Duodenal mucosa (tissue), 2 donors: ENCODE data around the gene PPP2R2D.
A peak's percentile ranks its signal among the peaks of the same experiment; 100 is the strongest.

Source experiments
- H3K27ac ChIP-seq: one replicate; pipeline ENCODE4 v1.7.0; 2013; ENCODE audit warnings: low read depth, low read length
- H3K27me3 ChIP-seq, 2 donors: one replicate each; pipeline ENCODE4 v1.7.0; 2013; ENCODE audit warnings: low read length in 2 of 2, control low read depth in 1 of 2; ENCODE audit not compliant: insufficient read depth in 2 of 2, control insufficient read depth in 1 of 2
- H3K36me3 ChIP-seq, 2 donors: one replicate each; pipeline ENCODE4 v1.7.0; 2013; ENCODE audit warnings: low read length in 2 of 2, control low read depth in 1 of 2; ENCODE audit not compliant: insufficient read depth in 2 of 2, control insufficient read depth in 1 of 2
- H3K4me1 ChIP-seq, 2 donors: one replicate each; pipeline ENCODE4 v1.7.0; 2013; ENCODE audit warnings: low read length in 2 of 2, control low read depth in 1 of 2; ENCODE audit not compliant: insufficient read depth in 2 of 2, control insufficient read depth in 1 of 2
- H3K4me3 ChIP-seq, 2 donors: one replicate each; pipeline ENCODE4 v1.7.0; 2013; ENCODE audit warnings: low read length in 2 of 2, low read depth in 1 of 2
- H3K9ac ChIP-seq, 2 donors: one replicate each; pipeline ENCODE4 v1.7.0; 2013; ENCODE audit warnings: low read length in 2 of 2, low read depth in 1 of 2
- H3K9me3 ChIP-seq, 2 donors: one replicate each; pipeline ENCODE4 v1.7.0; 2013; ENCODE audit warnings: low read length in 2 of 2, control low read depth in 1 of 2; ENCODE audit not compliant: control insufficient read depth in 1 of 2

Gene PPP2R2D

DNA sequence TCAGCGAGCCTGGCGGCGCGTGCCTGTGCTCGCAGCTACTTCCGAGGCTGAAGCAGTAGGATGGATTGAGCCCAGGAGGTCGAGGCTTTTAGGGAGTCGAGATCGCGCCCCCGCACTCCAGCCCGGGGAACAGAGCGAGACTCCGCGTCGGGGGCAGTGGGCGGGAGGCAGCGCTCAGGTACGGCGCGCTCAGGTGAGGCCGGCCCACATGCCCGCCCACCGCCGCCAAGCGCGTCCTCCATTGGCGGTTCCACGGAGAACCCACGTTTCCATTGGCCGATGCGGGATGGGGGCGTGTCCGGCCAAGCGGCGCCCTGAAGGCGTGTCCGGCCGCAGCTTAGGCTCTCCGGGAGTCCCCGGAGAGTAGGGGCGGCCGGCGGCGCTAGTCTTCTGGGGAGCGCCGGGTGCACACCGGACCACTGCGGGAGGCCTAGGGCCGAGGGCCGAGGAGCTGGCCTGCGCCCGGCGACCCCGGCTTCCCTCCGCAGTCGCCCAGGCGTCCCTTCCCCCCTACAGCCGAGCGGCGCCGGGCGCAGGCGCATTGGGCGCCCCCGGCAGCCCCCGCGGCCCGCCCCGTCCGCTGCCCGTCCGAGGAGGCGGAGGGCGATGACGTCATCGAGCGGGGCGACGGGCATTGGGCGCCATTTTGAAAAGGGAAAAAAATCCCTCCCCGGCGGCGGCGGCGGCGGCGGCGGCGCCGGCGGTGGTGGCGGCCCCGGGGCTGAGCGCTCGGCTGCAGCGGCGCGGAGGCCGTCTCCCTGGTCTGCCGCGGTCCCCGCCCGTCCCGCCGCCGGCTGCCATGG is at the start of gene PPP2R2D:
TSS of gene PPP2R2D (plus strand) at position 659 of the 803 bp plus-strand sequence. CDS start at position 800, 141 bp downstream.
- Histone ChIP-seq H3K27me3 (peaks cover 10 to 13% of the 10 kb centered on the region in 2 donors), H3K36me3 (peaks cover 0 to 6% of the 10 kb centered on the region in 2 donors), H3K9me3 (no peaks in the 10 kb centered on the region), H3K4me3 (peak within 1 kb of the TSS; percentile 83 to 88), H3K4me1 (peaks cover 39 to 46% of the 10 kb centered on the region in 2 donors), H3K9ac (peak within 1 kb of the TSS; percentile 82 to 87), H3K27ac (peak within 1 kb of the TSS; percentile 91)

DNA sequence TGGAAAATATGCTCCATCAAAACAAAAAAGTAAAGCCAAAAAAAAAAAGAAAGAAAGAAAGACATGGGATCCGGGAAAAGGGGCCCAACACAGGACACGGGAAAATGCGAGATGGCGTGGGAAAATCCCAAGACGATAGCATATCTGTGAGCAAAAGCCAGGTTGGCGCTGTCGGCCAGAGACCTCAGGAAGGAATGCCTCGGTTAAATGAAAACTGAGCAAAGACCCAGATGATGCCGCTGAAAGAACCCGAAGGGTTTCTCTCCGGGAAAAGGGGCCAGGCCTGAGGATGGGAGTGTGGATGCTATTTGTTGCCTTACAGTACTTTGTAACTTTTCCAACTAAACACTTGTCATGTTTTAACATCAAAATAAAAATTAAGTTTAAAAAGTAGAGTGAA is 49.5 kb upstream of the PPP2R2D start:
- no peaks in the 10 kb centered on the region for H3K27me3 ChIP-seq
- H3K4me1 ChIP-seq, result no peaks in the 10 kb centered on the region
- H3K27ac ChIP-seq, result no peak overlapping the region
- H3K36me3 ChIP-seq, result no peaks in the 10 kb centered on the region
- no peak overlapping the region for H3K4me3 ChIP-seq
- H3K9me3 ChIP-seq, result no peaks in the 10 kb centered on the region
- no peak overlapping the region for H3K9ac ChIP-seq

DNA sequence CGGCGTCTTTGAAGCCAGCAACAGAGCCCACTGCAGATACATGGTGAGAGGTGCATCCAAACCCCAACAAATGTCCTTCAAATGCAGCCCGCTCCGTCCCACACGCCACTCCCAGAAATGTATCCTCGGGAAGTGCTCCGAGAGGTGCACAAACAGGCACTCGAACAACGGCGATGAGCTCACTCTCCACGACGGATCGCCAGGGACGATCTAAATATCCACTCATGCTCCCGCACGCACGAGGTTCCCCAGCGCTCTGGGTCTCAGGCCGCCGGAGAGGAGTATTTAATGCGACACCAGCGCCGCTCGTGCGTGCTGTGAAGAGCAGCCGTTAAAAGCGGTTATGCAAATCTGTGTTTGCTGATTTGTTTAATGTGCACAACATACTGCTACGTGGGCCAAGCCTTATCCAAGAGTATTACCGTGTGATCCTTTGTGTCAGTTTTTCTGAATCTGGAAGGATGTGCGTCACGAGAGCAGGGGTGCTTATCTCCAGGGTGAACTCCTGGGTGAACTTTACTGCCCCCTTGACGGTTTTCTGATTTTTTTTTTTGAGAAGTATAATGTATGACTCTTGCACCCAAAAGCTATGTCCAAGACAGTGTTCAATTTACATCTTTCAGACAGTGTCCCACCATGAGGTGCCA is 48.5 kb upstream of the PPP2R2D start:
- Histone ChIP-seq H3K27ac (no peak overlapping the region), H3K36me3 (no peaks in the 10 kb centered on the region), H3K4me3 (no peak overlapping the region), H3K9me3 (no peaks in the 10 kb centered on the region), H3K27me3 (no peaks in the 10 kb centered on the region), H3K9ac (no peak overlapping the region), H3K4me1 (no peaks in the 10 kb centered on the region)

DNA sequence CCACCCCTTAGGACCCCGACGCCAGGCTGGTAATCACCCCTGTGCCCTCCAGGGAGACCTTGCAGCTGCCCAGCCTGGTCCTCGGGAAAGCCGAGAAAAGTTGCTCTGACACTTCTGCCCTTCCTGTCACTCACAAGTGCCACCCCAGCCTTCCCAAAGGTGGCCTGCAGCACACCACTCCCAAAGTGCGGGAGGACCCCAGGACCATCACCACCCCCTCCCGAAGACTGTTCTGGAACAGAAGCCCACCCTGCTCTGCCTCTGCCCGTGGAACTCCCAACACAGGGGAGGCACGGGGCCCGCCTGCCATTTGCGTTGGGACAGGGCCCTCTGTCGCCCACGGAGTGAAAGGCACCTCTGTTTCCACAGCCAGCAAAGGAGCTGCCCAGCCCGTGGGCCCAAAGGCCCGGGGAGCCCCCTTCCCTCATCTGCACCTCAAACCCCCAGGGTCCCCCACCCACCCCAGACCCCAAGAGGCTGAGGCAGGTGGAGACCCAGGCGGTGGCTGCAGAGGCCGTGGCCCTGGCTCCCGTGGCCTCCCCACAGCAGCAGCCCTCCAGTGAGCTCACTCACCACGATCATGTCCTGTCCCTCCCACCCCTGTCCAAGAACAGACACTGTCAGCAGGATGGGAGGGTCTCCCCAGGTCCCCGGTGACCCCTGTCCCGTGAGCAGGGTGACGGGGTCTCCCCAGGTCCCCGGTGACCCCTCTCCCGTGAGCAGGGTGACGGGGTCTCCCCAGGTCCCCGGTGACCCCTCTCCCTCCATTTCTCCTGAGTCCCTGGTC is 47.8 kb upstream of the PPP2R2D start:
- no peak overlapping the region for H3K27ac ChIP-seq
- no peaks in the 10 kb centered on the region for H3K9me3 ChIP-seq
- H3K4me1 ChIP-seq, result no peaks in the 10 kb centered on the region
- H3K4me3 ChIP-seq, result no peak overlapping the region
- H3K9ac ChIP-seq, result no peak overlapping the region
- no peaks in the 10 kb centered on the region for H3K27me3 ChIP-seq
- no peaks in the 10 kb centered on the region for H3K36me3 ChIP-seq

DNA sequence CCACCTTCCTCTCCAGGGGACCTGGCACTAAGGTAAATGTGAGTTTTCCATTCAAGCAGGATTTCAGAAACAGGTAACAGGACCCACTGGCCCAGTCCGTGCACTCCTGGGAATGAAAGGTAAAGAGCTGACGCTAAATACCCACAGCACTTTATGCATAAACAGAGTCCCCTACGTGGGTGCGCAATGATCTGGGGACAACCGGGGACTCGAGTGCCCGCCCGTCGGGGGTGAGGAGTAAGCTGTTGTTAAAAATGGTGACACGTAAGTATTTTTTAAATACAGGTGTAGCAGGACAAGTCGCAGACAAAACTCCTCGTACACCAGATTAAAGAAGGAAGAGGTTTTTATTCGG is 47.2 kb upstream of the PPP2R2D start:
- H3K36me3 ChIP-seq, result no peaks in the 10 kb centered on the region
- H3K9ac ChIP-seq, result no peak overlapping the region
- no peaks in the 10 kb centered on the region for H3K27me3 ChIP-seq
- no peak overlapping the region for H3K4me3 ChIP-seq
- no peak overlapping the region for H3K27ac ChIP-seq
- H3K9me3 ChIP-seq, result no peaks in the 10 kb centered on the region
- H3K4me1 ChIP-seq, result no peaks in the 10 kb centered on the region

DNA sequence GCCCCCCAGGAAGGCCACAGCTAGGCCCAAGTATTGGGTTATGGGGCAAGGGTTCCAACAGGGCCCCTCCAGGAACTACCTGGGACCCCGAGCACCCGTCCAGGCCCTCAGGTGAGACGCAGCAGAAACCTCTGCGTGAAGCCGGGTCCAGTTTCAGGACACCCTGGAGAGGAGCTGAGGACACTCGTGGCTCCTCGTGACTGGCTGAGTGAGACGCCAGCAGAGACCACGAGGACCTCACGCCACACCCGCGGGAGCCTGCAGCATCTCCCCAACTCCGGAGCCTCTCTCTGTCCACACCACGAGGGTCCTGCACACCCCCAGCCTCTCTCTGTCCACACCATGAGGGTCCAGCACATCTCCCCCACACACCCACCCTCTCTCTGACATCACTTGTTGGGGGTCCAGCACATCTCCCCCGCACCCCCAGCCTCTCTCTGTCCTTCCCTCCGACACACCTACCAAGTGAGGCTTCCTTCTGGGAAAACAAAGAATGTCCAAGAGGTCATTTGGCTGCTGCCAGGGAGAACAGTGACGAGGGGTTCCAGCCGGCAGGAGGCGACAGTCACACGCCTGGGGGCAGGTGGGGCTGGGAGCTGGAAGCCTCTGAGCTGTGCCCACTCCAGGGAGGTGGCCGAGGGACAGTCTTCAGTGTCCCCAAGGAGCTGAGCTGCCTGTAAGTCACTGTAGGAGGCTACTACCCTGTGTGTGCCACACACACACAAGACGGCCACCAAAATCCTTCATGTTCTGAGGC is 46.1 kb upstream of the PPP2R2D start:
- Histone ChIP-seq H3K9me3 (no peaks in the 10 kb centered on the region), H3K27ac (no peak overlapping the region), H3K9ac (no peak overlapping the region), H3K36me3 (no peaks in the 10 kb centered on the region), H3K4me1 (no peaks in the 10 kb centered on the region), H3K4me3 (no peak overlapping the region), H3K27me3 (peaks cover 0 to 2% of the 10 kb centered on the region in 2 donors)

DNA sequence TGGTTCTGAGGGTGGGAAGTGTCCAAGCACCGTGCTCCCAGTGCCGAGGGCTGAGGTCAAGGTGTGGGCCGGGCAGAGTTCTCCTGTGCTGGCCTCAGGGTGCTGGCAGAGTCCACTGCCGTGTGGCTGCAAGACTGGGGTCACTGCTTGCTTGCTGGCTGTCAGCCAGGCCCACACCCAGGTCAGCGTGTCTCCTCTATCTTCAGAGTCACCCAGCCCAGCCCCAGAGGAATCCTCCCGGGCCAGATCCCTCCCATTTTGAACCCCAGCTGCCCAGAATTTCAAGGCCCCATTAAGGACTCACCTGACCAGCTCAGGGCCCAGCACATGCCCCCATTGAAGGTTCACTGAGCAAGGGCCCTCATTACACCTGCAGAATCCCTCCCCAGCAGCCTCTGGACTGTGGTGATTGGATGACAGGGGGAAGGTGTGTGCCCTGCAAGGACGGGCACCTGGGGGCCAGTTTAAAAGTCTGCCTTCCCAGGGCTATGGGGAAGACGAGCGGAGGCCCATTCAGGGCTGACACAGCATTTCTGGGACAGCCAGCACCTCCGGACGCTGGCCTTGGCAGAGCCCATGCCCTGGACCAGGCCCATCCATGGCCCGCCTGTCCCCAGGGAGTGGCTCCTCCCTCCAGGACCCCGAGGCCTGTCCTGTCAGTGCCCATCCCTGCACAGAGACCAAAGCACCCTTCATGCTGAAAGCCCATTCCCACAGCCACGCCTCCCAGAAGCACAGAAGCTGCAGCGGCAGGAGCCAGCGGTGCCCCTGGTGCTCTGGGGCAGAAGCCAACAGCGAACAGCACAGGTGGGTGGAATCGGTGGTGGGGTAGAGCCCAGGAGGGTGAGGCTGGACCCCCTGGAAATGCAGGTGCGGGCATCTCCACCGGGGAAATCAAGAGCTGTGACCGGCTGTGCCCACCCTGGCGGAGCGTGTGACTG is 45.1 kb upstream of the PPP2R2D start:
- Histone ChIP-seq H3K4me1 (no peaks in the 10 kb centered on the region), H3K9ac (no peak overlapping the region), H3K27me3 (peaks cover 0 to 5% of the 10 kb centered on the region in 2 donors), H3K36me3 (no peaks in the 10 kb centered on the region), H3K4me3 (no peak overlapping the region), H3K27ac (no peak overlapping the region), H3K9me3 (no peaks in the 10 kb centered on the region)

DNA sequence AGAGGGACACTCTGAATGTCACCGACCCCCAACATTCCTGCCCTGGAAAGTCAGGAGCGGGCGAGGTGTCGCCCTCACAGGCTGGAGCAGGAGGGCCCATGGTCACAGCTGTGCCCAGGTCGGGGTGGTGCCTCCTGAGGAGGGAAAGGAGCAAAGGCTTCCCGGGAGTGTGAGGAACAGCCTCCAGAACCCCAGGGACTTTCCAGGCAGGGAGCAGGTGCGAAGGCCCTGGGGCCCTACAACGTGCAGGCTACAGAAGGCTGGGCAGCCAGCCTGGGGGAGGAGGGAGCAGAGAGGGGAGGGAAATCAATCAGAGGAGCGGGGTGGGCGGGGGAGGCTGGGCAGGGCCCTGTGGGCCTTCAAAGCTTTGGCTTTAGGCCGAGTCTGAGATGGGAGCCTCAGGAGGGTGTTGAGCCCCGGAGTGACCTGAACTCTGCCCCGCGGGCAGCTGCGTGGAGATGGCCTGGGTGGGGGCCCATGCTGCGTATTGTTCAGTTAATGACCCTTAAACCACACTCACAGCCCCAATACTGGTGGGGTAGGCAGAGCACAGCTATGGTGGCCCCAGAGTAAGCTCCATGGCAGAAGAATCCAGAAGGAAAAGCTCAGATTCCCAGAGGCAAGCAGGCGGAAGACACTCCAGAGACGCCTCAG is 44.2 kb upstream of the PPP2R2D start:
- Histone ChIP-seq H3K27me3 (peaks cover 0 to 6% of the 10 kb centered on the region in 2 donors), H3K9me3 (no peaks in the 10 kb centered on the region), H3K9ac (no peak overlapping the region)

More for the DNA sequence above, 44.2 kb upstream of the PPP2R2D start:
- no peaks in the 10 kb centered on the region for H3K4me1 ChIP-seq
- no peak overlapping the region for H3K27ac ChIP-seq
- no peaks in the 10 kb centered on the region for H3K36me3 ChIP-seq
- no peak overlapping the region for H3K4me3 ChIP-seq
